GM10266 (cell line): ENCODE data around the gene OR14K1.
"Not testable (repeated sequence)": the region's sequence is repeated elsewhere in the genome, so short reads cannot be mapped to it uniquely, and the experiment has no call there.

Experiments used
- DNase-seq: peaks from one replicate; pipeline ENCODE4 v3.0.0; 2012; ENCODE audit errors: extremely low spot score
- CTCF ChIP-seq: IDR thresholded peaks from 2 replicates; pipeline ENCODE4 v1.5.1; 2012; ENCODE audit warnings: mild to moderate bottlenecking, low read depth; ENCODE audit not compliant: control insufficient read depth, insufficient read depth; ENCODE audit errors: missing control alignments

The OR14K1 gene

GRCh38 chr1:247746391-247746935, 8.0 kb downstream of the OR14K1 start:
- no peak for TF ChIP-seq CTCF
- no peak for DNase-seq

GRCh38 chr1:247747616-247748015, 9.2 kb downstream of the OR14K1 start:
- no peak for TF ChIP-seq CTCF
- no peak for DNase-seq

- TF ChIP-seq CTCF: no peak
- DNase-seq: no peak
Observed at GRCh38 chr1:247748041-247748440, 9.6 kb downstream of the OR14K1 start, which contains the start of gene OR14A2. OR14A2 (minus strand) TSS chr1:247748141.

GRCh38 chr1:247749870-247750269, 11.5 kb downstream of the OR14K1 start:
- no peak for DNase-seq
- no peak for TF ChIP-seq CTCF

- DNase-seq: not testable (repeated sequence)
Observed at GRCh38 chr1:247754311-247754710, 15.9 kb downstream of the OR14K1 start.

GRCh38 chr1:247760456-247760855, 22.0 kb downstream of the OR14K1 start, which contains the start of gene OR1C1:
OR1C1 (minus strand) TSS chr1:247760556; CDS start chr1:247758406, 2,150 bp downstream.
- TF ChIP-seq CTCF: no peak
- DNase-seq: no peak

GRCh38 chr1:247769603-247770002, 31.2 kb downstream of the OR14K1 start:
- no peak for TF ChIP-seq CTCF
- DNase-seq: no peak
